ENCODE measurements around the gene ACACA. TPM values are rescaled to one million over a fixed set of nuclear protein-coding genes. Genes with fewer than 3 reads are reported as not detected.

ACACA gene
- total RNA-seq, 4 donors from 2014 or later, result 30.0 to 69.7 (median 49.9) TPM

DNA sequence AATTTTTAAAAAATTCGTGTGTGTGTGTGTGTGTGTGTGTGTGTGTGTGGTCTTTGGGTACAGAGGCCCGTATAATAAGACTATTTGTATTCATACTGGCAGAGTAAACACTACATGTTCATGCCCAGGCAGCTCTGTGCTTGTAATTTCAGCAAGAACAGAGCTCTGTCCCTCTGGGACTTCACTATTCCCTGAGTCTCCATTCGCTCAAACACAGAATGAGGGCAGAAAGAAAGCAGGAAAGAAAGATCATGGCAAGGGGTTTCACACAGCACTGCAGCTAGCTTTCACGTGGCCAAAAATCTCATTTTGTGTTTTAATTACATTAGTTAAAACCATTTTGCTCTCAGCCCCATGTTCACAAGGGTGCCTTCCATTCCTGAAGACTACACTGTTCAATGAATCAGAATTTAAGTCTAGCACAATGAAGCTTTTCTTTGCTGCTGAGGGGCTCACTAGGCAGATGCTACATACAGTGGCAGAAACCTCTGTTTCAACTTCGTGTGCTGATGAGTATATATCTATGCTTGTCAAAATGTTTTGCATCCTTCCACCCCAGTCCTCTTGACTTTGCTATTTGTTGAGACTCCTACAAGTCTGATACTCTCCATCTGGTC, 229.3 kb downstream of the ACACA start:
- H3K4me3 ChIP-seq, result no peak overlapping the region
- TF ChIP-seq EP300 (IDR thresholded peaks at IDR 0.05) (no peak), POLR2A (IDR thresholded peaks at IDR 0.05) (no peak)
- TF ChIP-seq, protein P1, sequence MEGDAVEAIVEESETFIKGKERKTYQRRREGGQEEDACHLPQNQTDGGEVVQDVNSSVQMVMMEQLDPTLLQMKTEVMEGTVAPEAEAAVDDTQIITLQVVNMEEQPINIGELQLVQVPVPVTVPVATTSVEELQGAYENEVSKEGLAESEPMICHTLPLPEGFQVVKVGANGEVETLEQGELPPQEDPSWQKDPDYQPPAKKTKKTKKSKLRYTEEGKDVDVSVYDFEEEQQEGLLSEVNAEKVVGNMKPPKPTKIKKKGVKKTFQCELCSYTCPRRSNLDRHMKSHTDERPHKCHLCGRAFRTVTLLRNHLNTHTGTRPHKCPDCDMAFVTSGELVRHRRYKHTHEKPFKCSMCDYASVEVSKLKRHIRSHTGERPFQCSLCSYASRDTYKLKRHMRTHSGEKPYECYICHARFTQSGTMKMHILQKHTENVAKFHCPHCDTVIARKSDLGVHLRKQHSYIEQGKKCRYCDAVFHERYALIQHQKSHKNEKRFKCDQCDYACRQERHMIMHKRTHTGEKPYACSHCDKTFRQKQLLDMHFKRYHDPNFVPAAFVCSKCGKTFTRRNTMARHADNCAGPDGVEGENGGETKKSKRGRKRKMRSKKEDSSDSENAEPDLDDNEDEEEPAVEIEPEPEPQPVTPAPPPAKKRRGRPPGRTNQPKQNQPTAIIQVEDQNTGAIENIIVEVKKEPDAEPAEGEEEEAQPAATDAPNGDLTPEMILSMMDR (IDR thresholded peaks at IDR 0.05), result no peak
- WGBS, 2 donors, result 20 to 36% methylated on average over 5 of the region's 5 CpGs
- DNase-seq (ENCODE audit: low spot score in 2 of 2), result no peak
- peak overlapping the region in 1 of 4 donors; percentile 19 for H3K27ac ChIP-seq
- no peaks in the 10 kb centered on the region for H3K27me3 ChIP-seq
- peaks cover 0 to 35% (median 0%) of the 10 kb centered on the region in 3 donors for H3K36me3 ChIP-seq
- peaks cover 0 to 7% (median 0%) of the 10 kb centered on the region in 4 donors for H3K4me1 ChIP-seq
- H3K9me3 ChIP-seq, result no peaks in the 10 kb centered on the region

DNA sequence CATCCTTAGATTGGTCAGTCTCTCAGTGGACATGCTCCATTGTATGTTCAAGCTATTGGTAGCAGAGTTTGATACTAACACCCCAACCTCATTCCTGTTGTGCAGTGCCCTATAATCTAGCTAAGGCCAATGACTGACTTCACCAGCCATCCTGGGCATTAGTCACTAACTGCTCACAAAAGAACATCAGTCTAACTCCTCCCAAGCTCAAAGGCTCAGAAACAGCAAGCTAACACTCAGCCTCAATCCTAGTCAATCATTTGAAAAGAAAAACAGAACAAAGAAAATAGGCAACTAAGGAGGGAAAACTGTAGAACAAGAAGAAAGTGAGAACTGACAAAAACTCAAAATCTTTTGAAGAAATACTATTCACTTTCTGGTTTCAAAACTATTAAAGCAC, 229.9 kb downstream of the ACACA start:
- Histone ChIP-seq H3K4me1 (peaks cover 0 to 7% (median 0%) of the 10 kb centered on the region in 4 donors), H3K27me3 (no peaks in the 10 kb centered on the region), H3K9me3 (no peaks in the 10 kb centered on the region), H3K27ac (peak overlapping the region in 1 of 4 donors; percentile 19), H3K4me3 (no peak overlapping the region), H3K36me3 (peaks cover 0 to 35% (median 0%) of the 10 kb centered on the region in 3 donors)
- DNase-seq (ENCODE audit: low spot score in 2 of 2), result no peak
- TF ChIP-seq, protein P1 (IDR thresholded peaks at IDR 0.05), result no peak
- TF ChIP-seq POLR2A (IDR thresholded peaks at IDR 0.05) (no peak), EP300 (IDR thresholded peaks at IDR 0.05) (no peak)

DNA sequence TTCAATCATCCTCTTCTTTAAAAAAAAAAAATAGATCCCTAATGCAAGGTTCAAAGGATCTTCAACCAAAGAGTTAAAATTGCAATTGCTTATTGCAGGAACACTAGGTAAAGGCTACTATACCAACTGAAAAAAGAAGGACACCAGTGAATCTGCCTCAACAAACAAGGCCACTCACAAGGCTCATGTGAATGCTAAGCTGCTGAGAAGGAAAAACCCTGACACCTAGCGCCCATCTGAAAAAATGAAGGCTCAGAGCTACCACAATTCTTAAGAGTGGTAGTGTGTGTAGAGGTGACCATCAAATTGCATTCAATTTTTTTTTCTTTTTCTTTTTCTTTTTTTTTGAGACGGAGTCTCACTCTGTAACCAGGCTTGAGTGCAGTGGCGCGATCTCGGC, 232.4 kb downstream of the ACACA start:
- H3K9me3 ChIP-seq, result no peaks in the 10 kb centered on the region
- H3K4me3 ChIP-seq, result no peak overlapping the region
- WGBS, 2 donors, result 85 to 90% methylated on average over 5 of the region's 5 CpGs
- H3K4me1 ChIP-seq, result peaks cover 0 to 7% (median 0%) of the 10 kb centered on the region in 4 donors
- H3K36me3 ChIP-seq, result peaks cover 0 to 13% (median 0%) of the 10 kb centered on the region in 3 donors
- DNase-seq (ENCODE audit: low spot score in 2 of 2), result no peak
- no peak overlapping the region for H3K27ac ChIP-seq
- TF ChIP-seq EP300 (IDR thresholded peaks at IDR 0.05), result no peak
- TF ChIP-seq, protein P1 (IDR thresholded peaks at IDR 0.05), result no peak
- TF ChIP-seq POLR2A (IDR thresholded peaks at IDR 0.05), result no peak
- H3K27me3 ChIP-seq, result no peaks in the 10 kb centered on the region

DNA sequence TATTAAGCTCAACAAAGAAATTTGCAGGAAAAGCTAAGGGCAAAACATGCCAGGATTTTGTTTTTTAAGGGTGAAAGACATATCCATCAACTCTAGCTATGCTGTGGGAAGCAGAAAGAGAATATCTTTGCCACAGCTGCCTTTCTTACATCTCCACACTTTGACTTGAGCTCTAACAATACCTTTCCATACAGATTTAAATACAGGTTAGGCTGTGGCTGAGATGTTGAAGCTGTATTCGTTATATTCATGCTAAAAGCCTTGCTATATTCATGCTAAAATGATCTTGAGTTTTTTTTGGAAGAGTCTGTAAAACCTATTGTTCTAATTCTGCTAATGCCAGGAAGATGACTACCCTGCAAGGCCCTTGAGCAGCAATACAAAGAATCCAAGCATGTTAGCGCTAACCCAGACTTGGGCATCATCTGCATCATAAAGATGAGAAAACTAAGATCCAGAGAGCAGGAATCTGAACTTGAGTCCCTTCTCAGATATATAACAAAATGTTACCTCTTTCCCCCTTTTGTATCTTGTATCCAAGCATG, 235.7 kb downstream of the ACACA start:
- no peak overlapping the region for H3K27ac ChIP-seq
- no peak overlapping the region for H3K4me3 ChIP-seq
- no peaks in the 10 kb centered on the region for H3K36me3 ChIP-seq
- no peaks in the 10 kb centered on the region for H3K9me3 ChIP-seq
- no peak for DNase-seq (ENCODE audit: low spot score in 2 of 2)
- H3K4me1 ChIP-seq, result no peaks in the 10 kb centered on the region
- TF ChIP-seq POLR2A (IDR thresholded peaks at IDR 0.05), result no peak
- 60 to 69% methylated on average over 2 of the region's 2 CpGs for WGBS, 2 donors
- H3K27me3 ChIP-seq, result no peaks in the 10 kb centered on the region

DNA sequence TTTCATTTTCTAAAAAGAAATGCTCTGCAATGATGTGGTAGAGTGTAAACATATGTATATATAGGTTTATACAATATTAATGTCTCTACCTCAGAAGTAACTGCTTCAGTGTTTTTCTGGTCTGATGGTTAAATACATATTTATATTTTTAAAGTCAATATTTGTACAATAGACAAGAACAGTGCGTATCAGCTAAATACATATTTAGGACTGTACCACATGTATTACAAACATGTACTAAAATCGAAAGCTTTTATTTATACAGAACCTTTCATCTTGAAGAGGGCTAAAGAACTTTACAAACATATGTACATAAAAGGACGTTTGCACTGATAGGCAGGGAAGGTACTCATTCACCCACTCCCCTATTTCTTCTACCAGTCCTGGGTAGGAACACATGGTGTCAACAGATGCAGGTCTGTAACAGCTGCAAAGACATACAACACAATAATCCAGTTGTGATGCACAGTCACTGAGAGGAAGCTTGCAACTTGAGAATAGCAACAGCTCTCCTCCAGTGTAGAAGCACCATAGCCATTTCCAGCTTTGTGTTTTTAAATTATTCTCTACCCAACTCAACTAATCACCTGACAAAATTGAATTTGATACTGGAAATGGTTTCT, 237.8 kb downstream of the ACACA start:
- H3K4me1 ChIP-seq, result no peaks in the 10 kb centered on the region
- 63 to 66% methylated on average over 3 of the region's 3 CpGs for WGBS, 2 donors
- no peak overlapping the region for H3K27ac ChIP-seq
- no peak for DNase-seq (ENCODE audit: low spot score in 2 of 2)
- TF ChIP-seq POLR2A (IDR thresholded peaks at IDR 0.05), result no peak
- TF ChIP-seq, protein P1 (IDR thresholded peaks at IDR 0.05), result no peak
- no peak for TF ChIP-seq EP300 (IDR thresholded peaks at IDR 0.05)
- no peaks in the 10 kb centered on the region for H3K9me3 ChIP-seq
- no peak overlapping the region for H3K4me3 ChIP-seq
- no peaks in the 10 kb centered on the region for H3K27me3 ChIP-seq
- peaks cover 0 to 3% (median 0%) of the 10 kb centered on the region in 3 donors for H3K36me3 ChIP-seq

Data from tibial nerve (tissue), 4 donors.